Limb (tissue), 2 donors: ENCODE data around the gene PPM1H.
"Not testable (repeated sequence)": the region's sequence is repeated elsewhere in the genome, so short reads cannot be mapped to it uniquely, and the experiment has no call there.

ENCODE experiments used
- DNase-seq, 2 donors: peaks; one replicate each; pipeline ENCODE4 v3.0.0-alpha.2; 2016; ENCODE audit errors: extremely low spot score in 2 of 2

Gene PPM1H

DNA sequence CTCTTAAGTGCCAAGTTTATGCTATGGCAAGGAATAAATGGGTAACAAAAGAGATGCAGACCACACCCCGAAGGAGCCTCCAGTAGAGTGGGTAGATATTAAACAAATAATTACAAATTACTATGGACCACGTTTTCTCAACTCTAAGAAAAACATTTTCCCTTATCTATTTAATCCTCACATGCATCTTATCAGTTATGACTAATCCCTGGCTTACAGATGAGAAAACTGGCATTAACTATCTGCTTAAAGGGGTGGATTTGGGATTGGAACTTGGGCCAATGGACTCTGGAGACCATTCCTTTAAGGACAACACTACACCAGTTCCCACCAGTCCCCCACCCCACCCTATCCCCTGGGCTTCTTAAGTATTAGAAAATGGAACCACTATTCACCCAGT is 26.3 kb downstream of the PPM1H start:
- no peak for DNase-seq

DNA sequence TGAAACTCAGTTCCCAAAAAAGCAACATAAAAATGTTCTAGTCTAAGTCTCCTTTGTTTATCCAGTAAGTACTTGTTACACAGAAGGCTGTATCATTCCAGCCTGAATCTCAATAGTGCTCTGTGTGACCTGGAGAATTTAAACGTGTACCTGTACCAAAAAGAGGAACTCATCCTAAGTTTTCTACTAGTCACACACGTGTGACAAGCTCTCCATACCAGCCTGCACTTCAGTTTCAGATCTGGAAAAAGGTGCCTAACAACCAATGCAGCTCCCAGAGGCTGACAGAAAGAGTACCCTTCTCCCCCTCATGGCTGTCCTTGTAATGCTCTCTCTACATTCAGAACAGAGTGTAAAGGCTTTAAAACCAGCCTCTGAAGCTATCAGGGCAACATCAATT is 27.4 kb downstream of the PPM1H start:
- no peak for DNase-seq

DNA sequence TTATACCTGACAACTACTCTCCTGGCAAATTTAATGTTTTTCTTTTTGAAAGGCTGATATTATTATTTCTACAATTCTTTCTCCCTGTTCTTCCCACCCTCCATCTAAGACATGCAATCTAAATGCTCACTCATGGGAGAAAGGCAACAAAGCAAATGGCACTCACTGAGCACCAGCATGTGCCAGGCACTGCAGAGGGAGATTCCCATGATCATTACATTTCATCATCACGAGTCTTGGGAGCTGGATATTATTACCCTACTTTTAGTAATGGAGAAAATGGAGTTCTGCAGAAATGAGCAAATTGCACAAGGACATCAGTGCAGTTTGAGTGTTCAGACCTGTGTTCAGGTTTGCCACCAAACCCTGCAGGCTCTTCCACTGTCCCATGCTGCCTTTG is 27.9 kb downstream of the PPM1H start:
- DNase-seq: no peak

DNA sequence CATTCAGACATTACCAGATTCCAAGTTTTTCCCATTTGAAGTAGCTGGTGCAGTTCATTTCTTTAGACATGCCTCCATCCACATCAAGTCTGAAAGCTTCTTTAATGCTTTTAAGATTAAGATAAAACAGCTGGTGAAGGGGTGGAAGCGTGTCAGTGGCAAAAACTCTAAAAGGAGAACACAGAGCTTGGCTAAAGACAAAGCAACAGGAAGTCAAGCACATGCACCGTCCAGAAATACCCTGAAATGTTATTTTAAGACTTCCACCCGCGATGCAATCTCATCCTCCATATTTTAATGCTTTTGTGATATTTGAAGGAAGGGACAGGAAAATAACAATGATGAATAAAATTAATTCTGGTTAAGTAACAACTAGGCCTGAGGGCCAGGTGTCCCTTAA is 31.8 kb downstream of the PPM1H start:
- DNase-seq: no peak

DNA sequence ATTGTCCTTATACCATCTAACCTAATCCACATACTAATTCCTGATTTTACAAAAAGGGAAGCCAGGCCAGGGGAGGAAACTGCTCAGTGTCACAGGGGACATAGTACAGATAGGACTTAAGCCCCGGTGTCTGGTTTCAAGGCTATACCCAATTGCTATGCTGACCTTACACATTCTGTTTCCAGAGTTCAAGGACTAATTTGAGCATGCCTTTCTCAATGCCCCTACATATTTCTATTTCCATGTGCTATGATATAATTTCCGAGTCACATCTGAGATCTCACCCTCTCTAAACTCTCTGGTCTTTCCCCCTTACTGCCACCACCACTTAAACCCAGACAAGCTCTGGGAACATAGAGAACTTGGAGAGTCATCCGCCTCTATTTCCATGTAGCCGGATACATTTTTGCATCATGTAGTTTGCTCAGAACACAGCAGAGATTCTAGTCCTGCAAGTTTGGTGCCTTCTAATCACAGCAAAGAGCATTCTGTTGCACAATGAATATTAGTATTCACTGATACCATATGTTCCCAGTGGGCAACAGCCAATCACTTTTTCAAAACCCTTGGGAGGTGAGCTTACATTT is 34.2 kb downstream of the PPM1H start:
- DNase-seq: no peak

DNA sequence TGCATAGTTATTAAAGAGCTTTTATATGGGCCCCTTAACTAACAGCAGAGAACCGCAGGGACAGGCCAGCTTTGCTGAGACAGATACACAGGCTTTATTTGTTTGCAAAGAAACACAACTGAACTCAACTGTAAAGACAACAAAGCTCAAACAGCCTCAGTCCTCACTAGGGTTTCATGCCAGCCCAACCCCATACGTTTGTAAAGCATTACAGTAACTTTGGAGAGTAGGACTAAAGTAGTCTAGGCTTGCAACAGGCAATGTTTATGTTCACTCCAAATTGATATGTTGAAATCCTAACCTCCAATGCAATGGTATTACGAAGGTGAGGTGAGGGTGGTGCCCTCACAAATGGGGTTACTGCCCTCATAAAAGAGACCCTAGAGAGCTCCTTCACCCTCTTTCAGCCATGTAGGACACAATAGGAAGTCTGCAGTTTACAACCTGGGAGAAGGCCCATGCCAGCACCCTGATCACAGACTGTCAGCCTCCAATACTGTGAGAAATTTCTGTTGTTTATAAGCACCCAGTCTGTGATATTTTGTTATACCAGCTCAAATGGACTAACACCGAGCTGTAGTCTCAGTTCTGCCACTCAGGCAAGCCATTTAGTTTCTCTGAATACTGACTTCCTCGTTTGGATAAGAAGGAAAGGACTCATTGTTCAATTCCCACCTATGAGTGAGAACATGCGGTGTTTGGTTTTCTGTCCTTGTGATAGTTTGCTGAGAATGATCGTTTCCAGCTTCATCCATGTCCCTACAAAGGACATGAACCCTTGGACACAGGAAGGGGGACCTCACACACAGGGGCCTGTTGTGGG is 35.2 kb downstream of the PPM1H start:
- no peak for DNase-seq

DNA sequence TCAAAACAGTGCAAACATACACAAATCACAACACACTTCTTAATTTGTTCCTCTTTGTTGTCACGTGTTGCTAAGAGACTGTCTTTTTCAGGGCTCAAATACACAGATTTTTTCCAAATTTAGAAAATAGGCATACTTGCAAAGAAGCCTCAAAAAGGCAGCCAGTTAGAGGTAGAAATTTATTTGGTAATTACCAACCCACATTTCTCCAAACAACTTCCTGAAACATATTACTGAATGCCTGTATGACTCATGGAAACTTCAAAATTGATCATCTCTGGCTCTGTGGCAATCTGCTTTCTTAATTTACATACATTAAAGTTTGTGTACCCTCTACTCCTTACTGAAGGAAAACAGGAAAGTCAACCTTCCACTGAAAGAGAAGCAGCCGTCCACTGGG is 36.4 kb downstream of the PPM1H start:
- no peak for DNase-seq

DNA sequence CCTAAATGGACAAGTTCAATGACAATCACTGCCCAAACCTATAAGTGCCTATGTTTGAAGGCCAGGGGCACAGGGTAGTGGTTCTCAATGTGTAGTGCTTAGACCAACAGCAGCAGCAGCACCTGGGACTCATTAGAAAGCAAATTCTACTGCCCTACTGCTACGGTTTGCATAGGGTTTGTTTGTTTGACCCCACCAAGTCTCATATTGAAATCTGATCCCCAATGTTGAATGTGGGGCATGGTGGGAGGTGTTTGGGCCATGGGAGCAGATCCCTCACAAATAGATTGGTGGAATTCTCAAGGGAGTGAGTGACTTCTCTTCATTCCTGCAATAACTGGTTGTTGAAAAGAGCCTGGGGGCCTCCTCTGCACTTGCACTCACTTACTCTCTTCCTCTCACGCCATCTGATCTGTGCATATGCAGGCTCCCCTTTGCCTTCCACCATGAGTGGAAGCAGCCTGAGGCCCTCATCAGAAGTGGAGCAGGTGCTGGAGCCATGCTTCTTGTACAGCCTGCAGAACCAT is 39.5 kb downstream of the PPM1H start:
- DNase-seq: no peak

DNA sequence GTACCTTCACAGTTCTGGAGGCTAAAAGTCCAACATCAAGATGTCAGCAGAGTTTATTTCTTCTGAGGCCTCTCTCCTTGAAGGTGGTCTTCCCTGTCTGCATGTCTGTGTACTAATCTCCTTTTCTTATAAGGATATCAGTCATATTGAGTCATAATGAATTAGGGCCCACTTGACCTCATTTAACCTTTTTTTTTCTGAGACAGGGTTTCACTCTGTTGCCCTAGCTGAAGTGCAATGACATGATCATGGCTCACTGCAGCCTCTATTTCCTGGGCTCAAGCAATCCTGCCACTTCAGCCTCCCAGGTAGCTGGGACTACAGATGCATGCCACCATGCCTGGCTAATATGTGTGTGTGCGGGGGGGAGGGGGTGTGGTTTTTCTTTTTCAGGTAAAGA is 41.7 kb downstream of the PPM1H start:
- DNase-seq: no peak

DNA sequence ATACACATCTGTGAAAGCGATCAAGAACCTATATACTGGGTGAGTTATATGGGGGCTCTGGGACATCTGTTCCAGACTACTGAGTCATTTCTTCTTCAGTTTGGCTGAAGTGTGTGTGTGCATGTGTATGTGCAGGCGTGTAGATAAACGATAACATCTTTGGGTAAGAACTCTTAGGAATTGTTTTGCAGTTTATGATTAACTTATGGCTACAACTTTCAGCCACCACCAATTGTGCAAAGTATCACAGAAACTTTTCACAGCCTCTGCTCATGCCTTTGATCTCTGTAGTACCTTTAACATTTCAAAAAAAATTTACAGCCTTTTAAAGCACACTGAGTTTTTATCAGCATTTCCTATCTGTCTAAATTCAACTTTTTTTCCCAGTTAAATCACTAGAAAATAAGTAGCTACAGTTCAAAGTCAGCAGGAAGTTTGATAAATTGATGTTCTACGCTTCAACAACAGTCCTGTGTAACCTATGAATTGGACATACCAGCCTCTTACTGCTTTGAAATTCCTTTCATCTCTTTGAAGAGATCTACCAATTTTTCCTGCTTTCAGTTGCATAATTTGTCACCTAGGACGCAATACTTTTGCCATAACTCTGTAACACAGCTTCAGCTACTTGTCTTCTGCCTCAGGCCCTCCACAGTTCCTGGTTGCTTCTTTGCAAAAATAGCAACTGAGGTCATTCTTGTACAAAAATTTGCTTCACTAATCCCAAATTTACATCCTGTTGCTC is 43.0 kb downstream of the PPM1H start:
- DNase-seq: no peak

DNA sequence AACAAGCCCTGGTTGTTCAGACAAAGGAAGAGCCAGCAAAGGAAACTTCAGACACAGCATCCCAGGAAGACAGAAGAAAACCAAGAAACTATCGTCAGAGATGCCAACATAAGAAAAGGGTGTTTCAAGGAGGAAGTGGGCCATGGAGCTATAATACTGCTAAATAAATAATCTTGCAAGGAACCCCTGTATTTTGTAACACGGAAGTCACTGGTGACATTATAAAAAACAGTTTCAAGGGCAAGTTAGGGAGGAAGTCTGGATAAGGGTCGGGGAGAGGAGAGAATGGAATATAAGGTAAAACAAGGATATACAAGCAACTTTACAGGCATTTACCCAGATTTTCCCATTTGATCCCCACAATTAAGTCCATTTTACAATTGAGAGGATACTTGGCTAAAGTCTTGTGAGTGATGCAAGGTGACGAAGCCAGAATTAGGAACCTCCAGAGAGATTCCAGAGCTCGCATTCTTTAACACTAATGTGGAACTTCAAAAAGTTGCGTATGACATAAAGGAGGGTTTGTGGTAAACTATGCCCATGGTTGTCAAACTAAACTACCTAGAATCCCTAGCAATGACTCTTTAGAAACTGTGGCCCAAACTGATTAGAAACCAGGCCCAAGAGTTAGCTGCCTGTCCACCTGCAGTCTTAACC is 46.4 kb downstream of the PPM1H start:
- DNase-seq: no peak

DNA sequence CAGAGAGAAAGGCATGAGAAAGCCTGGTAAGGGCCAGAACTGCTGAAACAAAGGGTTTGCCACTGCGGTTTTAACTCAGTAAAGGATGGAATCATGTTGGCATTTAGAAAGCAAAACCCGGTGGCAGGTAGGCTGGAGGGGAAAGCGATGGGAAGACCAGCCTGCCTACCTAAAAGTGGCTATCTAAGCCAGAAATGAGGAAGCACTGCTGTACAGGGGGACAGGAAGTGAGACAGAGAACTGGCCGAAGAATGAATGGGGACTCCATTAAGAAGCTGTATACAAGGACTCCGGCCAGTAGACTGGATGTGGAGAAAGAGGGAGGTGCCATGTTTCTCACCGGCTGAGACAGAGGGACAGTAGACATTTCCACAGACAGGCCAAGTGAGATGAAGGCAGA is 48.2 kb downstream of the PPM1H start:
- no peak for DNase-seq

DNA sequence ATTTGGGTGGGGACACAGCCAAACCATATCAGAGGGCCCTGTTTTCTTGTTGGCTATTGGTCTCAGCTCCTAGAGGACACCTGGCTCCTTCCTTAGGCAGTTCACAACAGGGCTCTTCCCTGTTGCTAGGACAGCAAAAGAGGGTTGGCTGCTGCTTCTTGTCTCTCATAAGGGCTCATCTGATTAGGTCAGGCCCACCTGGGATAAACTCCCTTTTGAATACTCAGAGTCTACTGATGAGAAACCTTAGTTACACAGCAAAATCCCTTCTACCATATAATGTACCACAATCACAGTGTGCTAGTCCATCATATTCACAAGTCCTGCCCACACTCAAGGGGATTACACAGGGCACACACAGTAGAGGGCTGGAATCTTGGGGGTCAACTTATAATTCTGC is 49.7 kb downstream of the PPM1H start:
- DNase-seq: no peak

DNA sequence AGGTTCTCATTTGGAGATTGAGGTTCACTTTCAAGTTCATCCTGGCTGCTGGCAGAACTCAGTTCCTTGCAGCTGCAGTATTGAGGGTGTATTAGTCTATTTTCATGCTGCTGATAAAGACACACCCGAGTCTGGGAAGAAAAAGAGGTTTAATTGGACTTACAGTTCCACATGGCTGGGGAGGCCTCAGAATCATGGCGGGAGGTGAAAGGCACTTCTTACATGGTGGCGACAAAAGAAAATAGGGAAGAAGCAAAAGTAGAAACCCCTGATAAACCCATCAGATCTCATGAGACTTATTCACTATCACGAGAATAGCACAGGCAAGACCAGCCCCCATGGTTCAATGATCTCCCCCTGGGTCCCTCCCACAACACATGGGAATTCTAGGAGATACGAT is 50.1 kb downstream of the PPM1H start:
- DNase-seq: not testable (repeated sequence)

DNA sequence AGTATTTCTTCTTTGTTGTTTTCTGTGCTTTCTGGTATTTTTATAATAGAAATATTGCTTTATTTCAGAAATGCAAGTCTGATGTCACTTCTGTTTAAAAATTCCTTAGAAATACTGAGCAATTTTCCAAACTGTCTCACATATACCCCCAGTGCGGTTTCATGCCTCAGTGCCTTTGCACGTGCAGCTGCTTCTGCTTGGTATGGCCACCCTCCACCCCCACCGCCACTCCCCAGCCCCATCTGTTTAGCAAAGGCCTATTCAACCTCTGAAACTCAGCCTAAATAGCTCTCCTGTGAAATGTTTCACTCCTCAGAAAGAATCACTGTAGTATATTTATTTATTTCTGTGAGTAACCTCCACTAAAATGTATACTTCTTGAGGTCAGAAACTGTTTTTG is 52.3 kb downstream of the PPM1H start:
- DNase-seq: no peak

DNA sequence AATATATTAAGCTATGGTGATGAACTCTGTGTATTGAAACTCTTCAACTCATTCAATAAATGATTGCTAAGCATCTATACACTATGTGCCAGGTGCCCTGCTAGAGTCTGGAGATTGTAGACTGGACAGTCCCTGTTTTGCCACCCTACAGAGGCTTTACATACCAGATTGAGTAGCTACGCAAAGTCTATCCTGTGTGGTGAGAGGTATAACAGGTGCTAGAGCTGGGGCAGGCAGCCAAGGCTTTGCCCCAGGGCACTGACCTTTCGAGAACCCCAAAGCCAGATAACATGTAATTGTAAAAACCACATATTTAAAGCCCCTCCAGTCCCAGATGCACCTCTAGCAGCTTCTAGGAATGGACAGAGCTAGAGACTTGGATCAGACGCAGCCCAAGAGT is 52.8 kb downstream of the PPM1H start:
- no peak for DNase-seq

DNA sequence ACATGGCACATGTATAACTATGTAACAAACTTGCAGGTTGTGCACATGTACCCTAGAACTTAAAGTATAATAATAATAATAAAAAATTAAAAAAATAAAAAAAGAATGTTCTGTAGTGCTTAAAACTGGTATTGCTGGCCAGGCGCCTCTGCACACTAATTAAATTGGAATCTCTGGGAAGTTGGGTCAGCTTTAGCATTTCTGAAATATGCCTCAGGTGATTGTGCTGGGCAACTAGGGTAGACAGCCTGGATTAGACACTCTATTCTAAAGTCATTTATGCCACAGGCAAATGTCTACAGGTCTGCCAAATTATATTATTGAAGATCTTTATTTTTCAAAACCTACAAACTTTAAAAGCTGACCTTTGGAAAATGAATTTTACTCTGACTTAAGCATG is 55.3 kb downstream of the PPM1H start:
- no peak for DNase-seq

DNA sequence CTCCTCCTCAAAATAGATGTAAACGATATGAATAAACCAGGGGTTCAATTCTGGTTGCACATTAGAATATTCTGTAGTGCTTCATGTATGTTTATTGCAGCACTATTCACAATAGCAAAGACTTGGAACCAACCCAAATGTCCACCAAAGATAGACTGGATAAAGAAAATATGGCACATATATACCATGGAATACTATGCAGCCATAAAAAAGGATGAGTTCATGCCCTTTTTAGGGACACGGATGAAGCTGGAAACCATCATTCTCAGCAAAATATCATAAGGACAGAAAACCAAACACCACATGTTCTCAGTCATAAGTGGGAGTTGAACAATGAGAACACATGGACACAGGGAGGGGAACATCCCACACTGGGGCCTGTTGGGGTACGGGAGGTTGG is 55.7 kb downstream of the PPM1H start:
- not testable (repeated sequence) for DNase-seq

DNA sequence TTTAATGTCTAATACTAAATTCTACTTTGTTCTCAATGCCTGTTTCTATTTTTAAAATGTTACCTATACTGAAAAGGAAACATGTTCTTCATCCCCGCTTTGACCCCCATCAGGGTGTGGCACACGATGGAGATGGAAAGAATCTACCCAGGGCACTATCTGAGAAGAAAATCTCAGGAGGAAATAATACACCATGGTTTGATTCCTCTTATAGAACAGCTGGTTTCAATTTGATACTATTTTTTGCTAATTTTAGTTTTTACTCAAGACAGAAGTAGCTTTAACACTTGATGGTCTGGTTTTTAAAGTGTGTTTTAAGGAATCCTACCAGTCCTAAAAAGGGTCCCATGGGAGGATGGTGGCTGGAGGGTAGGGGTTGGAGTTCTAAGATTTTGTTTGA is 56.7 kb downstream of the PPM1H start:
- no peak for DNase-seq

DNA sequence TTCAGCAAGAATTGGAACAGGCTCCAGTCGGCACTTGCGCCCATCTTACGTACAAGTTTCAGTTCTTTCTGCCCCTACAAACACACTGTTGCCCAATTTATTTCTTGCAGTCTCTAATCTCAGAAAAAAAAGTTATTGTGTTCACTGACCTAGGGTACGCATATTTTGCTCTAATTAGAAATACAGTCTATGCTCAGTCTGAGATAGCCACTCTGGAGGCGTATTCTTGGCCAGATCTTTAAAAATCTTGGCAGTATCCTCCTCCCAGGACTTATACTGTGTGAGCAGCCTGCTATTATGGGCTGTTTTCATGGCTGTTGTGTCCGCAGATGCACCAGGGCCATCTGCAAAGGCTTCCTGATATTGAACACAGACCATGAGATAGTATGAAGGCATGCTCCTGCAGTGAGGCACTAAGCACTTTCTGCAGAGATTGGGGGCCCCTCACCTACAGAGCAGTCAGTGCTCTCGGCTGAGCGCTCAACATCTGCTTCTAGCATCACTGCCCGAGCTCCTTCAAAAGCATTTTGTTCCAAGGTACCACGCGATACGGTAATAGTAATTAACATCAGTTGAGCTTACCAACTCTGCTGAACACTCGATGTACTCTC is 57.9 kb downstream of the PPM1H start:
- DNase-seq: no peak

DNA sequence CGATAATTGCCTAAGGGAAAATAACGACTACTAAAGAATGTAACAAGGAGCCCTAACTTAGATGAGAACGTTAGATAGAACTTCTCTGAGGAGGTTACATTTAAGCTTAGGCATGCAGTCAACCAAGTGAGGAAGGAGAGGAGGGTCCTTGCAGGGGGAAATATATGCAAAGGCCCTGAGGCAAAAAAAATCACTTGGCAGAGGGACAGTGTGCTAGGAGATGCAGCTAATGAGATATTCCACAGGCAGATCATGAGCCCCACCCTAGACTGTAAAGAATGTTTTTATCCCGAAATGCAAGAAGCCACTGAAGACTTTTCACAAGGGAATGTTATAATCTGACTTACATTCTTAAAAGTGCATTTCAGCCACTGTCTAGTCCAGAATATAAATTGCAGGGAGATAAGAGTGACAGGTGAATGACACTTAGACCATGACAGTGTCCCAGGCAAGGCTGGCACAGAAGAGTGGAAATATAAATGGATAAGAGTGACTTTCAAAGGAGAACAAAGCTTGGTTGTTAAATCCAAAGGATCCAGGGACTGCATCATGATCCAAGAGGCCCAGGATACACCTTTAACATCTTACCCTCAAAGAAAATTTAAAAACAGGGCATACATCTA is 61.0 kb downstream of the PPM1H start:
- DNase-seq: no peak
